Measurements from ENCODE around the gene EFCAB9.

The EFCAB9 gene

GRCh38 chr5:172164769-172165212, 29.2 kb upstream of the EFCAB9 start:
- DNase-seq (ENCODE audit: low read depth, low spot score): no peak
- no peak overlapping the region for H3K27ac ChIP-seq

GRCh38 chr5:172165465-172165864, 28.5 kb upstream of the EFCAB9 start:
- H3K27ac ChIP-seq: no peak overlapping the region

GRCh38 chr5:172166030-172166826, 27.7 kb upstream of the EFCAB9 start:
- no peak overlapping the region for H3K27ac ChIP-seq
- no peak for DNase-seq (ENCODE audit: low read depth, low spot score)

More at GRCh38 chr5:172165465-172165864, 28.5 kb upstream of the EFCAB9 start:
- DNase-seq (ENCODE audit: low read depth, low spot score): no peak

- DNase-seq (ENCODE audit: low read depth, low spot score): no peak
- H3K27ac ChIP-seq: no peak overlapping the region
Observed at GRCh38 chr5:172167895-172168294, 26.1 kb upstream of the EFCAB9 start.

GRCh38 chr5:172168311-172168710, 25.7 kb upstream of the EFCAB9 start:
- H3K27ac ChIP-seq: no peak overlapping the region

GRCh38 chr5:172169216-172169615, 24.8 kb upstream of the EFCAB9 start:
- H3K27ac ChIP-seq: no peak overlapping the region
- no peak for DNase-seq (ENCODE audit: low read depth, low spot score)

More at GRCh38 chr5:172168311-172168710, 25.7 kb upstream of the EFCAB9 start:
- no peak for DNase-seq (ENCODE audit: low read depth, low spot score)

- H3K27ac ChIP-seq: no peak overlapping the region
- DNase-seq (ENCODE audit: low read depth, low spot score): no peak
Observed at GRCh38 chr5:172170251-172170701, 23.7 kb upstream of the EFCAB9 start.

- H3K27ac ChIP-seq: no peak overlapping the region
- no peak for DNase-seq (ENCODE audit: low read depth, low spot score)
Observed at GRCh38 chr5:172171118-172171517, 22.9 kb upstream of the EFCAB9 start.

GRCh38 chr5:172172912-172173563, 20.9 kb upstream of the EFCAB9 start:
- DNase-seq (ENCODE audit: low read depth, low spot score): no peak
- peak overlapping the region; percentile 1 for H3K27ac ChIP-seq

GRCh38 chr5:172173564-172174153, 20.3 kb upstream of the EFCAB9 start:
- H3K27ac ChIP-seq: peak overlapping the region; percentile 46
- no peak for DNase-seq (ENCODE audit: low read depth, low spot score)

GRCh38 chr5:172175263-172175719, 18.7 kb upstream of the EFCAB9 start:
- H3K27ac ChIP-seq: no peak overlapping the region

GRCh38 chr5:172177176-172177575, 16.8 kb upstream of the EFCAB9 start:
- H3K27ac ChIP-seq: no peak overlapping the region
- no peak for DNase-seq (ENCODE audit: low read depth, low spot score)

More at GRCh38 chr5:172175263-172175719, 18.7 kb upstream of the EFCAB9 start:
- no peak for DNase-seq (ENCODE audit: low read depth, low spot score)

GRCh38 chr5:172178301-172178987, 15.5 kb upstream of the EFCAB9 start:
- no peak overlapping the region for H3K27ac ChIP-seq
- no peak for DNase-seq (ENCODE audit: low read depth, low spot score)

GRCh38 chr5:172178991-172179989, 14.7 kb upstream of the EFCAB9 start:
- DNase-seq (ENCODE audit: low read depth, low spot score): no peak
- no peak overlapping the region for H3K27ac ChIP-seq

- no peak overlapping the region for H3K27ac ChIP-seq
- DNase-seq (ENCODE audit: low read depth, low spot score): no peak
Observed at GRCh38 chr5:172180936-172181335, 13.0 kb upstream of the EFCAB9 start.

- no peak for DNase-seq (ENCODE audit: low read depth, low spot score)
- H3K27ac ChIP-seq: no peak overlapping the region
Observed at GRCh38 chr5:172182291-172182690, 11.7 kb upstream of the EFCAB9 start.

GRCh38 chr5:172183881-172184280, 10.1 kb upstream of the EFCAB9 start:
- DNase-seq (ENCODE audit: low read depth, low spot score): no peak
- no peak overlapping the region for H3K27ac ChIP-seq

- H3K27ac ChIP-seq: peak overlapping the region; percentile 89
- DNase-seq (ENCODE audit: low read depth, low spot score): no peak
Observed at GRCh38 chr5:172185096-172185461, 8.9 kb upstream of the EFCAB9 start.

- no peak for DNase-seq (ENCODE audit: low read depth, low spot score)
- peak overlapping the region; percentile 89 for H3K27ac ChIP-seq
Observed at GRCh38 chr5:172186114-172186695, 7.8 kb upstream of the EFCAB9 start.
